Measurements from ENCODE around the gene PDE4D. TPM values are rescaled to one million over a fixed set of nuclear protein-coding genes. Genes with fewer than 3 reads are reported as not detected.

Gene PDE4D
- total RNA-seq, 4 donors from 2014 or later, result 35.0 to 121 (median 63.4) TPM

- H3K4me3 ChIP-seq, result no peak overlapping the region
- H3K4me1 ChIP-seq, result no peaks in the 10 kb centered on the region
- TF ChIP-seq POLR2A (IDR thresholded peaks at IDR 0.05) (no peak), CTCF (IDR thresholded peaks at IDR 0.05) (no peak), EP300 (IDR thresholded peaks at IDR 0.05) (no peak), POLR2AphosphoS5 (IDR thresholded peaks at IDR 0.05) (no peak)
- no peaks in the 10 kb centered on the region for H3K27me3 ChIP-seq
- no peak overlapping the region for H3K27ac ChIP-seq
- ATAC-seq, result no peak
- no peaks in the 10 kb centered on the region for H3K9me3 ChIP-seq
- WGBS, 2 donors (ENCODE audit: low coverage in 1 of 2), result 55 to 58% methylated on average over 3 of the region's 3 CpGs
- H3K36me3 ChIP-seq, result no peaks in the 10 kb centered on the region
These were observed 323.8 kb downstream of the PDE4D start for GRCh38 chr5:59569608-59570334.

GRCh38 chr5:59569158-59569557 is 324.4 kb downstream of the PDE4D start:
- no peaks in the 10 kb centered on the region for H3K36me3 ChIP-seq
- 86 to 89% methylated on average over 4 of the region's 4 CpGs for WGBS, 2 donors (ENCODE audit: low coverage in 1 of 2)
- no peak overlapping the region for H3K27ac ChIP-seq
- H3K9me3 ChIP-seq, result no peaks in the 10 kb centered on the region
- H3K4me1 ChIP-seq, result no peaks in the 10 kb centered on the region
- TF ChIP-seq POLR2AphosphoS5 (IDR thresholded peaks at IDR 0.05) (no peak), POLR2A (IDR thresholded peaks at IDR 0.05) (no peak), CTCF (IDR thresholded peaks at IDR 0.05) (no peak), EP300 (IDR thresholded peaks at IDR 0.05) (no peak)
- no peaks in the 10 kb centered on the region for H3K27me3 ChIP-seq
- H3K4me3 ChIP-seq, result no peak overlapping the region
- no peak for ATAC-seq

GRCh38 chr5:59568161-59568560 is 325.4 kb downstream of the PDE4D start:
- ATAC-seq, result no peak
- Histone ChIP-seq H3K9me3 (no peaks in the 10 kb centered on the region), H3K36me3 (no peaks in the 10 kb centered on the region), H3K27me3 (no peaks in the 10 kb centered on the region), H3K27ac (no peak overlapping the region), H3K4me3 (no peak overlapping the region), H3K4me1 (no peaks in the 10 kb centered on the region)
- TF ChIP-seq EP300 (IDR thresholded peaks at IDR 0.05) (no peak), CTCF (IDR thresholded peaks at IDR 0.05) (no peak), POLR2AphosphoS5 (IDR thresholded peaks at IDR 0.05) (no peak)
- WGBS, 2 donors (ENCODE audit: low coverage in 1 of 2), result 79 to 100% methylated on average over 2 of the region's 2 CpGs

GRCh38 chr5:59565551-59565950 is 328.0 kb downstream of the PDE4D start:
- no peak for ATAC-seq
- WGBS, 2 donors (ENCODE audit: low coverage in 1 of 2), result 87% methylated on average over 2 of the region's 2 CpGs; no CpG with 5 or more reads in 1 of the 2 donors
- Histone ChIP-seq H3K9me3 (no peaks in the 10 kb centered on the region), H3K4me1 (no peaks in the 10 kb centered on the region), H3K4me3 (no peak overlapping the region), H3K27me3 (no peaks in the 10 kb centered on the region), H3K27ac (no peak overlapping the region), H3K36me3 (no peaks in the 10 kb centered on the region)
- TF ChIP-seq POLR2A (IDR thresholded peaks at IDR 0.05), result no peak
- no peak for TF ChIP-seq POLR2AphosphoS5 (IDR thresholded peaks at IDR 0.05)
- no peak for TF ChIP-seq EP300 (IDR thresholded peaks at IDR 0.05)
- TF ChIP-seq CTCF (IDR thresholded peaks at IDR 0.05), result no peak

GRCh38 chr5:59564895-59565294 is 328.6 kb downstream of the PDE4D start:
- Histone ChIP-seq H3K27me3 (no peaks in the 10 kb centered on the region), H3K27ac (no peak overlapping the region), H3K4me3 (no peak overlapping the region), H3K36me3 (no peaks in the 10 kb centered on the region), H3K9me3 (no peaks in the 10 kb centered on the region), H3K4me1 (no peaks in the 10 kb centered on the region)
- no peak for TF ChIP-seq POLR2AphosphoS5 (IDR thresholded peaks at IDR 0.05)
- no peak for TF ChIP-seq POLR2A (IDR thresholded peaks at IDR 0.05)
- no peak for TF ChIP-seq CTCF (IDR thresholded peaks at IDR 0.05)
- TF ChIP-seq EP300 (IDR thresholded peaks at IDR 0.05), result no peak
- no peak for ATAC-seq
- WGBS, 2 donors (ENCODE audit: low coverage in 1 of 2), result 100% methylated on average over 1 of the region's 1 CpG
